ENCODE data around the gene CDC26. TPM values are rescaled to one million over a fixed set of nuclear protein-coding genes. Genes with fewer than 3 reads are reported as not detected.

CDC26 gene
- total RNA-seq, 2 donors from 2014 or later = 18.4 to 18.6 TPM

- Histone ChIP-seq H3K4me3 (no peak overlapping the region), H3K9me3 (no peaks in the 10 kb centered on the region), H3K36me3 (peaks cover 41% of the 10 kb centered on the region), H3K27ac (no peak overlapping the region), H3K4me1 (ENCODE audit: control insufficient read depth in 1 of 2, low read depth in 2 of 2) (no peaks in the 10 kb centered on the region), H3K27me3 (replicated peaks; ENCODE audit: insufficient read depth) (no peaks in the 10 kb centered on the region)
- DNase-seq (ENCODE audit: low spot score) (no peak), ATAC-seq (ENCODE audit: insufficient number of reproducible peaks, low FRiP score, low read depth) (no peak)
- TF ChIP-seq CTCF (IDR thresholded peaks at IDR 0.05) = no peak
These were observed 18.0 kb upstream of the CDC26 start for GRCh38 chr9:113293285-113293878.

- peaks cover 57% of the 10 kb centered on the region for H3K36me3 ChIP-seq
- no peak for TF ChIP-seq CTCF (IDR thresholded peaks at IDR 0.05)
- DNase-seq (ENCODE audit: low spot score) = no peak
- no peaks in the 10 kb centered on the region for H3K9me3 ChIP-seq
- no peaks in the 10 kb centered on the region for H3K27me3 ChIP-seq (replicated peaks; ENCODE audit: insufficient read depth)
- H3K4me3 ChIP-seq = no peak overlapping the region
- H3K4me1 ChIP-seq (ENCODE audit: control insufficient read depth in 1 of 2, low read depth in 2 of 2) = no peaks in the 10 kb centered on the region
- H3K27ac ChIP-seq = no peak overlapping the region
- ATAC-seq (ENCODE audit: insufficient number of reproducible peaks, low FRiP score, low read depth) = no peak
These were observed 14.8 kb upstream of the CDC26 start for GRCh38 chr9:113290052-113290607.

- TF ChIP-seq CTCF (IDR thresholded peaks at IDR 0.05) = no peak
- Histone ChIP-seq H3K27ac (no peak overlapping the region), H3K4me3 (no peak overlapping the region), H3K36me3 (peaks cover 63% of the 10 kb centered on the region), H3K9me3 (no peaks in the 10 kb centered on the region), H3K4me1 (ENCODE audit: control insufficient read depth in 1 of 2, low read depth in 2 of 2) (no peaks in the 10 kb centered on the region), H3K27me3 (replicated peaks; ENCODE audit: insufficient read depth) (no peaks in the 10 kb centered on the region)
- DNase-seq (ENCODE audit: low spot score) (no peak), ATAC-seq (ENCODE audit: insufficient number of reproducible peaks, low FRiP score, low read depth) (no peak)
These were observed 13.7 kb upstream of the CDC26 start for GRCh38 chr9:113289091-113289490.

- DNase-seq (ENCODE audit: low spot score) (no peak), ATAC-seq (ENCODE audit: insufficient number of reproducible peaks, low FRiP score, low read depth) (no peak)
- no peaks in the 10 kb centered on the region for H3K9me3 ChIP-seq
- H3K36me3 ChIP-seq = peaks cover 56% of the 10 kb centered on the region
- peaks cover 2 to 10% of the 10 kb centered on the region in 2 donors for H3K4me1 ChIP-seq (ENCODE audit: control insufficient read depth in 1 of 2, low read depth in 2 of 2)
- no peaks in the 10 kb centered on the region for H3K27me3 ChIP-seq (replicated peaks; ENCODE audit: insufficient read depth)
- TF ChIP-seq CTCF (IDR thresholded peaks at IDR 0.05) = no peak
- no peak overlapping the region for H3K4me3 ChIP-seq
- H3K27ac ChIP-seq = no peak overlapping the region
These were observed 6.0 kb upstream of the CDC26 start for GRCh38 chr9:113281356-113281755.

GRCh38 chr9:113278840-113279239, 3.5 kb upstream of the CDC26 start:
- H3K9me3 ChIP-seq = no peaks in the 10 kb centered on the region
- no peak overlapping the region for H3K4me3 ChIP-seq
- ATAC-seq (ENCODE audit: insufficient number of reproducible peaks, low FRiP score, low read depth) (no peak), DNase-seq (ENCODE audit: low spot score) (no peak)
- no peak for TF ChIP-seq CTCF (IDR thresholded peaks at IDR 0.05)
- peaks cover 42% of the 10 kb centered on the region for H3K36me3 ChIP-seq
- H3K27ac ChIP-seq = no peak overlapping the region
- no peaks in the 10 kb centered on the region for H3K27me3 ChIP-seq (replicated peaks; ENCODE audit: insufficient read depth)
- peaks cover 7 to 24% of the 10 kb centered on the region in 2 donors for H3K4me1 ChIP-seq (ENCODE audit: control insufficient read depth in 1 of 2, low read depth in 2 of 2)
